ENCODE data around the gene HMCN2.

DNA sequence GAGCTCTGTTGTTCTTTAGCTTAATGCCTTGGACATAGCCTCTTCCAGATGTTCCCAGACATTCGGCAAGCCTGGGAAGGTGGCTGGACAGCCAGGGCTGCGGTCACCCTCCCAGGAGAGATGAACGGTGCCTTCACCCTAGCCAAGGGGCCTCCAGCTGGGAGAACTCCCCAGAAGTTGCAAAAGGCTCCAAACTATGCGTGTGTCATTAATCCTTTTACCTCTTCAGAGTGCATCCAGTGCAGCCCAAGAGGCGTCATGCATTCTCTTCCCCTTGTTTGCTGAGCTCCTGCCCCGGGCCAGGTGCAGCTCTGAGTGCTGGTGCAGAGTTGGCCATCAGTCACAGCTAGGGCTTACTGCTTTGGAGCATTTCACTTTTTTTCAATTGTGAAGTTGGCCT is 22.8 kb downstream of the HMCN2 start:
- no peak for TF ChIP-seq POLR2A (IDR thresholded peaks at IDR 0.05; ENCODE audit: low read length)
- no peak for TF ChIP-seq GATA1 (IDR thresholded peaks at IDR 0.05; ENCODE audit: low read depth, low read length)

Measured in erythroblast (primary cell).